ENCODE measurements around the gene TM4SF18. TPM values are rescaled to one million over a fixed set of nuclear protein-coding genes. Genes with fewer than 3 reads are reported as not detected.

The TM4SF18 gene
- total RNA-seq, 1 donor from 2014 or later: not detected

- Mint-ChIP-seq H3K4me3 (ENCODE audit: unreplicated experiment) (no peak overlapping the region), H3K9me3 (ENCODE audit: unreplicated experiment) (no peaks in the 10 kb centered on the region), H3K4me1 (ENCODE audit: low read depth, unreplicated experiment) (no peaks in the 10 kb centered on the region), H3K27ac (ENCODE audit: unreplicated experiment) (no peak overlapping the region), H3K36me3 (ENCODE audit: unreplicated experiment) (no peaks in the 10 kb centered on the region), H3K27me3 (ENCODE audit: unreplicated experiment) (no peaks in the 10 kb centered on the region)
- TF ChIP-seq CTCF (IDR thresholded peaks at IDR 0.05; ENCODE audit: partially characterized antibody, unreplicated experiment): no peak
- no peak for DNase-seq
Measured at GRCh38 chr3:149317072-149317471, 16.4 kb downstream of the TM4SF18 start.

- no peaks in the 10 kb centered on the region for H3K9me3 Mint-ChIP-seq (ENCODE audit: unreplicated experiment)
- H3K4me3 Mint-ChIP-seq (ENCODE audit: unreplicated experiment): no peak overlapping the region
- H3K27ac Mint-ChIP-seq (ENCODE audit: unreplicated experiment): no peak overlapping the region
- H3K27me3 Mint-ChIP-seq (ENCODE audit: unreplicated experiment): no peaks in the 10 kb centered on the region
- H3K4me1 Mint-ChIP-seq (ENCODE audit: low read depth, unreplicated experiment): no peaks in the 10 kb centered on the region
- DNase-seq: no peak
- TF ChIP-seq CTCF (IDR thresholded peaks at IDR 0.05; ENCODE audit: partially characterized antibody, unreplicated experiment): no peak
- no peaks in the 10 kb centered on the region for H3K36me3 Mint-ChIP-seq (ENCODE audit: unreplicated experiment)
Measured at GRCh38 chr3:149316437-149316836, 17.0 kb downstream of the TM4SF18 start.

GRCh38 chr3:149315694-149316093 lies 17.7 kb downstream of the TM4SF18 start:
- Mint-ChIP-seq H3K27ac (ENCODE audit: unreplicated experiment) (no peak overlapping the region), H3K4me3 (ENCODE audit: unreplicated experiment) (no peak overlapping the region), H3K9me3 (ENCODE audit: unreplicated experiment) (no peaks in the 10 kb centered on the region), H3K4me1 (ENCODE audit: low read depth, unreplicated experiment) (no peaks in the 10 kb centered on the region), H3K36me3 (ENCODE audit: unreplicated experiment) (no peaks in the 10 kb centered on the region), H3K27me3 (ENCODE audit: unreplicated experiment) (no peaks in the 10 kb centered on the region)
- no peak for DNase-seq
- no peak for TF ChIP-seq CTCF (IDR thresholded peaks at IDR 0.05; ENCODE audit: partially characterized antibody, unreplicated experiment)

GRCh38 chr3:149314807-149315578 lies 18.4 kb downstream of the TM4SF18 start:
- H3K4me3 Mint-ChIP-seq (ENCODE audit: unreplicated experiment): no peak overlapping the region
- DNase-seq: no peak
- no peaks in the 10 kb centered on the region for H3K27me3 Mint-ChIP-seq (ENCODE audit: unreplicated experiment)
- H3K27ac Mint-ChIP-seq (ENCODE audit: unreplicated experiment): no peak overlapping the region
- H3K9me3 Mint-ChIP-seq (ENCODE audit: unreplicated experiment): no peaks in the 10 kb centered on the region
- no peak for TF ChIP-seq CTCF (IDR thresholded peaks at IDR 0.05; ENCODE audit: partially characterized antibody, unreplicated experiment)
- no peaks in the 10 kb centered on the region for H3K36me3 Mint-ChIP-seq (ENCODE audit: unreplicated experiment)
- H3K4me1 Mint-ChIP-seq (ENCODE audit: low read depth, unreplicated experiment): no peaks in the 10 kb centered on the region

- H3K9me3 Mint-ChIP-seq (ENCODE audit: unreplicated experiment): no peaks in the 10 kb centered on the region
- no peak for DNase-seq
- no peak overlapping the region for H3K4me3 Mint-ChIP-seq (ENCODE audit: unreplicated experiment)
- H3K27ac Mint-ChIP-seq (ENCODE audit: unreplicated experiment): no peak overlapping the region
- TF ChIP-seq CTCF (IDR thresholded peaks at IDR 0.05; ENCODE audit: partially characterized antibody, unreplicated experiment): no peak
- H3K36me3 Mint-ChIP-seq (ENCODE audit: unreplicated experiment): no peaks in the 10 kb centered on the region
- no peaks in the 10 kb centered on the region for H3K4me1 Mint-ChIP-seq (ENCODE audit: low read depth, unreplicated experiment)
- H3K27me3 Mint-ChIP-seq (ENCODE audit: unreplicated experiment): no peaks in the 10 kb centered on the region
Measured at GRCh38 chr3:149313542-149313941, 19.9 kb downstream of the TM4SF18 start.

All from glutamatergic neuron (in vitro differentiated cells).